Inferior parietal cortex (tissue), 1 donor: ENCODE measurements around the gene ERH.
A peak's percentile ranks its signal among the peaks of the same experiment; 100 is the strongest.
"Not testable (repeated sequence)": the region's sequence is repeated elsewhere in the genome, so short reads cannot be mapped to it uniquely, and the experiment has no call there.

Experiments
- DNase-seq: peaks from one replicate; pipeline ENCODE4 v3.0.0-alpha.2; 2016; ENCODE audit errors: extremely low spot score

The ERH gene

GRCh38 chr14:69398053-69398817 lies at the start of gene ERH, which contains the start of gene SLC39A9:
Gene ERH (minus strand): TSS chr14:69398299. CDS start chr14:69398233, 66 bp downstream.
Gene SLC39A9 (plus strand): TSS chr14:69398692. CDS start chr14:69399370, 678 bp downstream.
- DNase-seq: peak; percentile 99

- no peak for DNase-seq
Observed at GRCh38 chr14:69443296-69443805, 45.3 kb upstream of the ERH start.

- DNase-seq: no peak
Observed at GRCh38 chr14:69441948-69442347, 43.8 kb upstream of the ERH start.

- DNase-seq: no peak
Observed at GRCh38 chr14:69439521-69440270, 41.6 kb upstream of the ERH start.

- no peak for DNase-seq
Observed at GRCh38 chr14:69432364-69432763, 34.3 kb upstream of the ERH start.

- no peak for DNase-seq
Observed at GRCh38 chr14:69430306-69430939, 32.3 kb upstream of the ERH start.

GRCh38 chr14:69429643-69430042 lies 31.5 kb upstream of the ERH start:
- DNase-seq: no peak

GRCh38 chr14:69428289-69428998 lies 30.3 kb upstream of the ERH start:
- DNase-seq: no peak

- no peak for DNase-seq
Observed at GRCh38 chr14:69427596-69427995, 29.5 kb upstream of the ERH start.

GRCh38 chr14:69424149-69424923 lies 26.2 kb upstream of the ERH start:
- no peak for DNase-seq

- no peak for DNase-seq
Observed at GRCh38 chr14:69423279-69423678, 25.2 kb upstream of the ERH start.

- not testable (repeated sequence) for DNase-seq
Observed at GRCh38 chr14:69416087-69416486, 18.0 kb upstream of the ERH start.

- no peak for DNase-seq
Observed at GRCh38 chr14:69413483-69413882, 15.4 kb upstream of the ERH start.

GRCh38 chr14:69408331-69408960 lies 10.3 kb upstream of the ERH start:
- no peak for DNase-seq

GRCh38 chr14:69405762-69406161 lies 7.7 kb upstream of the ERH start:
- no peak for DNase-seq

GRCh38 chr14:69404883-69405282 lies 6.8 kb upstream of the ERH start:
- DNase-seq: no peak

GRCh38 chr14:69404478-69404877 lies 6.4 kb upstream of the ERH start:
- no peak for DNase-seq

- DNase-seq: no peak
Observed at GRCh38 chr14:69401841-69402240, 3.7 kb upstream of the ERH start.

- DNase-seq: no peak
Observed at GRCh38 chr14:69400154-69400553, 2.1 kb upstream of the ERH start.

GRCh38 chr14:69399750-69400149 lies 1.7 kb upstream of the ERH start:
- DNase-seq: no peak
